ENCODE data around the gene TRIM45. TPM values are rescaled to one million over a fixed set of nuclear protein-coding genes. Genes with fewer than 3 reads are reported as not detected.

The TRIM45 gene
- total and polyA plus RNA-seq, 2 donors (not counting 1 experiment from before 2014, with no cell fraction given), result 4.0 to 8.4 TPM

GRCh38 chr1:117077267-117077666 lies 44.3 kb downstream of the TRIM45 start:
- Histone ChIP-seq H2AFZ (ENCODE audit: low read length) (no peak overlapping the region), H3K27ac (ENCODE audit: insufficient read depth, low read length) (peak overlapping the region; percentile 47), H3K4me2 (ENCODE audit: extremely low read depth, insufficient read depth, low read length) (no peak overlapping the region), H3K9ac (ENCODE audit: insufficient read depth, low read length) (no peak overlapping the region), H3K36me3 (ENCODE audit: control insufficient read depth, insufficient read depth, low read length) (peaks cover 5% of the 10 kb centered on the region), H3K9me3 (ENCODE audit: control insufficient read depth, insufficient read depth, low read depth, low read length) (no peaks in the 10 kb centered on the region), H4K20me1 (ENCODE audit: control insufficient read depth, extremely low read depth, insufficient read depth, low read length) (no peaks in the 10 kb centered on the region), H3K27me3 (ENCODE audit: control insufficient read depth, insufficient read depth, low read length) (no peaks in the 10 kb centered on the region), H3K79me2 (ENCODE audit: control insufficient read depth, insufficient read depth, low read length) (no peaks in the 10 kb centered on the region), H3K4me3 (replicated peaks in 1 of 4; ENCODE audit: control extremely low read depth in 1 of 4, insufficient read depth in 1 of 4, low read depth in 3 of 4, low read length in 4 of 4) (no peak overlapping the region), H3K4me1 (ENCODE audit: control insufficient read depth, extremely low read depth, insufficient read depth, low read length) (peaks cover 10% of the 10 kb centered on the region)
- TF ChIP-seq CTCF (conservative IDR thresholded peaks at IDR 0.05 in 1 of 2, IDR thresholded peaks at IDR 0.05 in 1 of 2; ENCODE audit: low read depth in 1 of 2, low read length in 2 of 2) (no peak), EZH2 (IDR thresholded peaks at IDR 0.05; ENCODE audit: low read length, missing control alignments) (no peak)
- DNase-seq (ENCODE audit: low read depth in 2 of 2), result peak; percentile 79 to 97

- peaks cover 5% of the 10 kb centered on the region for H3K36me3 ChIP-seq (ENCODE audit: control insufficient read depth, insufficient read depth, low read length)
- no peak overlapping the region for H3K27ac ChIP-seq (ENCODE audit: insufficient read depth, low read length)
- H3K9me3 ChIP-seq (ENCODE audit: control insufficient read depth, insufficient read depth, low read depth, low read length), result no peaks in the 10 kb centered on the region
- no peaks in the 10 kb centered on the region for H3K79me2 ChIP-seq (ENCODE audit: control insufficient read depth, insufficient read depth, low read length)
- no peak overlapping the region for H3K9ac ChIP-seq (ENCODE audit: insufficient read depth, low read length)
- no peak overlapping the region for H3K4me2 ChIP-seq (ENCODE audit: extremely low read depth, insufficient read depth, low read length)
- no peak for DNase-seq (ENCODE audit: low read depth in 2 of 2)
- H4K20me1 ChIP-seq (ENCODE audit: control insufficient read depth, extremely low read depth, insufficient read depth, low read length), result no peaks in the 10 kb centered on the region
- TF ChIP-seq EZH2 (IDR thresholded peaks at IDR 0.05; ENCODE audit: low read length, missing control alignments), result no peak
- no peak for TF ChIP-seq CTCF (conservative IDR thresholded peaks at IDR 0.05 in 1 of 2, IDR thresholded peaks at IDR 0.05 in 1 of 2; ENCODE audit: low read depth in 1 of 2, low read length in 2 of 2)
- H3K4me1 ChIP-seq (ENCODE audit: control insufficient read depth, extremely low read depth, insufficient read depth, low read length), result peaks cover 10% of the 10 kb centered on the region
- H3K27me3 ChIP-seq (ENCODE audit: control insufficient read depth, insufficient read depth, low read length), result no peaks in the 10 kb centered on the region
- no peak overlapping the region for H3K4me3 ChIP-seq (replicated peaks in 1 of 4; ENCODE audit: control extremely low read depth in 1 of 4, insufficient read depth in 1 of 4, low read depth in 3 of 4, low read length in 4 of 4)
- H2AFZ ChIP-seq (ENCODE audit: low read length), result no peak overlapping the region
Observed at GRCh38 chr1:117076648-117077047, 44.9 kb downstream of the TRIM45 start.

- peak; percentile 34 to 90 for DNase-seq (ENCODE audit: low read depth in 2 of 2)
- H3K27ac ChIP-seq (ENCODE audit: insufficient read depth, low read length), result no peak overlapping the region
- H4K20me1 ChIP-seq (ENCODE audit: control insufficient read depth, extremely low read depth, insufficient read depth, low read length), result no peaks in the 10 kb centered on the region
- H3K9me3 ChIP-seq (ENCODE audit: control insufficient read depth, insufficient read depth, low read depth, low read length), result no peaks in the 10 kb centered on the region
- no peak overlapping the region for H3K9ac ChIP-seq (ENCODE audit: insufficient read depth, low read length)
- TF ChIP-seq EZH2 (IDR thresholded peaks at IDR 0.05; ENCODE audit: low read length, missing control alignments), result no peak
- no peak for TF ChIP-seq CTCF (conservative IDR thresholded peaks at IDR 0.05 in 1 of 2, IDR thresholded peaks at IDR 0.05 in 1 of 2; ENCODE audit: low read depth in 1 of 2, low read length in 2 of 2)
- no peaks in the 10 kb centered on the region for H3K36me3 ChIP-seq (ENCODE audit: control insufficient read depth, insufficient read depth, low read length)
- H3K27me3 ChIP-seq (ENCODE audit: control insufficient read depth, insufficient read depth, low read length), result no peaks in the 10 kb centered on the region
- no peaks in the 10 kb centered on the region for H3K79me2 ChIP-seq (ENCODE audit: control insufficient read depth, insufficient read depth, low read length)
- no peak overlapping the region for H3K4me2 ChIP-seq (ENCODE audit: extremely low read depth, insufficient read depth, low read length)
- no peaks in the 10 kb centered on the region for H3K4me1 ChIP-seq (ENCODE audit: control insufficient read depth, extremely low read depth, insufficient read depth, low read length)
- no peak overlapping the region for H3K4me3 ChIP-seq (replicated peaks in 1 of 4; ENCODE audit: control extremely low read depth in 1 of 4, insufficient read depth in 1 of 4, low read depth in 3 of 4, low read length in 4 of 4)
- H2AFZ ChIP-seq (ENCODE audit: low read length), result no peak overlapping the region
Observed at GRCh38 chr1:117070124-117070523, 51.4 kb downstream of the TRIM45 start.
